Right renal cortex interstitium (tissue), 3 donors: ENCODE measurements around the gene ESRP2. TPM values are rescaled to one million over a fixed set of nuclear protein-coding genes. Genes with fewer than 3 reads are reported as not detected.

Source experiments
- DNase-seq, 3 donors: peaks; one replicate each; pipeline ENCODE4 v3.0.0-alpha.2; 2013; ENCODE audit warnings: low read depth in 3 of 3, low spot score in 2 of 3
- polyA plus RNA-seq, 3 donors: library from polyadenylated mRNA; unstranded; fragments of 120-200 nt; gene quantifications; one replicate each; pipeline ENCODE4 v1.2.1, GENCODE V29; 2013; ENCODE audit not compliant: insufficient read length in 3 of 3

Gene ESRP2
- 10 to 100 TPM; 23.1 to 28.6 (median 26.1) TPM for polyA plus RNA-seq

DNA sequence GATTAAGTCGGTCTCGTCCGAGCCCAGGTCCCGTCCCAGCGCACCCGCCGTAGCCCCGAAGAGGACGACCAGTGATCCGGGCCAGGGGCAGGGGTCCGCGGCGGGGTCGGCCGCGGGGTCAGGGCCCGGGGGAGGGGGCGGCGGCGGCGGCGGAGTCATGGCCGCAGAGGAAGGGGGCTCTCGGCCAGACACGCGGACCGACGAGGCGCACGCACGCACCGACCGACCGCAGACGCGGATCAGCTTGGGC is at the start of gene ESRP2:
Gene ESRP2, minus strand, starts transcription at position 241 of the 250 bp plus-strand sequence. Its CDS starts 82 bp downstream, at position 159.
- DNase-seq: no peak

DNA sequence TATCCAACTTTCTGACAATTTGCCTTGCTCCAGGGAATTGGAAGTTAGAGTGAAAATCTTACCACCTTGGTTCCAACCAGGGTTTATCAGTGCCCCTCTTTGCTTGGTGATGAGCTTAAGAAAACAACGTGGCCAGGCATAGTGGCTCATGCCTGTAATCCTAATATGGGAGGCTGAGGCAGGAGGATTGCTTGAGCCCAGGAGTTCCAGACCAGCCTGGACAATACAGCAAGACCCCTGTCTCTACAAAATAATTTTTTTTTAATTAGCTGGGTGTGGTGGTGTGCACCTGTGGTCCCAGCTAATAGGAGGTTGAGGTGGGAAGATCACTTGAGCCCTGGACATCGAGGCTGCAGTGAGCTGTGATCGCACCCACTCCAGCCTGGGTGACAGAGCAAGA is 49.8 kb upstream of the ESRP2 start:
- DNase-seq: no peak

DNA sequence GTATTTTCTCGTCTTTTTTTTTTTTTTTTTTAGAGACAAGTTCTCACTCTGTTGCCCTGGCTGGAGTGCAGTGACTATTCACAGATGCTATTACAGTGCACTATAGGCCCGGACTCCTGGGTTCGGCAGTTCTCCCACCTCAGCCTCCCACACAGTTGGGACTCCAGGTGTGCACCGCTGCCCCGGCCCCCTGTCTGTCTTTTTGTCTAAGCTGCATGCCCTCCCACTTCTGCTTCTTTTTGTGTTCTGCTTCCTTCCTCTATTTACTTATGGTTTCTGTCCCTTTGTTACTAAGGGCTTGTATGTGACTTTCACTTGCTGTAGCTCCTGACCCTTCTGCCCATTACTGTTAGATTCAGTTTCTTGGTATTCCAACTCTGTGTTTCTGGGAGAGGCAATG is 48.9 kb upstream of the ESRP2 start:
- DNase-seq: no peak

DNA sequence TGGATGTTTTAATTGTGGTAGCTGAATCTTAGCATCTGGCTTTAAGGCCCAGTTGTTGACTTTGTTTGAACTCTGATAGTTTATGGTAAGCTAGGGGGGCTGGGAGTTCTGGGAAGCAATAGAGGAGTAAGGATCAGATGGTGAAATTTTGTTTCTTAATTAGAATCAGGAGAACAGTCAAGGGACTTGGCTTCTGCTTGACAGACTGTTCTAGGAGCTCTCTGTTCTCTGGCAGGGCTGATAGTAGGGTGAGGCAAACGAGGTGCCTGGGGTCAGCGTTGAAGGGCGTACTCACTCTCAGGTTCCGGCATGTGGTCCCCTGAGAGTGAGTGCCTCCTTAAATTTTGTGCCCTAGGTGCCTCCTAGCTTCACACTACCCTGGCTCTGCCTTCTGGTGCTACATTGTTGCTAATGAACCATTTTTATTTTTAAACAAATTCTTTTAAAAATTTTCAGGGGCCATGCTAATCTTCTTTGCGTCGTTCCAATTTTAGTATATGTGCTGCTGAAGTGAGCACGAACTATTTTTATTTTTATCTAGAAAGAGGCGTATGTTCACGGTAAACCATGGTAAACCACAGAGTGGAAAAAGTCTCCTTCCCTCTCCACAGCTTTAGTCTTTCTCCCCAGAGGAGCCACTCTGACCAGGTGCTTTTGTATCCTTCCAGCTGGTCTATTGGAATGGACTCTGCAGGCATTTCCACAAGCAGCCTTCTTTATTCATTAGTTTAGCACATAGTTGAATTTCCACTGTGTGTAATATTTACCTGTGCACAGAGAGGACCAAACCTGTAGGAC is 48.1 kb upstream of the ESRP2 start:
- DNase-seq: no peak

DNA sequence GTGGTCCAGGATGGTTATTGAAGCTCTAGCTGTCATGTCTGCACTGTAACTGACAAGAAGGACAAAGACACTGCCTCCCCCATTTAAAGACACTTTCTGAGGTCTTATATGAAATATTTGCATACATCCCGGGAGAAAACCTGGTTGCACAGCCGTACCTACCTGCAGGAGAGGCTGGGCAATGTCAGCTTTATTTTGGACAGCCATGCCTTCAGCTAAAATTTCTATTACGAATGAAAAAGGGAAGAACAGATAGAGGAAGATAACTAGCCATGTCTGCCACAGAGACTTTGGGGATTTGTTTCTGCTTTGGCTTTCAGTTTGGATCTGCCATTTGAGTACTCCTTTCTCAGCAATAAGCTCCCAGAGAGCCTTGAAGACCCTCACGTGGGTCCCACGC is 47.4 kb upstream of the ESRP2 start:
- no peak for DNase-seq

DNA sequence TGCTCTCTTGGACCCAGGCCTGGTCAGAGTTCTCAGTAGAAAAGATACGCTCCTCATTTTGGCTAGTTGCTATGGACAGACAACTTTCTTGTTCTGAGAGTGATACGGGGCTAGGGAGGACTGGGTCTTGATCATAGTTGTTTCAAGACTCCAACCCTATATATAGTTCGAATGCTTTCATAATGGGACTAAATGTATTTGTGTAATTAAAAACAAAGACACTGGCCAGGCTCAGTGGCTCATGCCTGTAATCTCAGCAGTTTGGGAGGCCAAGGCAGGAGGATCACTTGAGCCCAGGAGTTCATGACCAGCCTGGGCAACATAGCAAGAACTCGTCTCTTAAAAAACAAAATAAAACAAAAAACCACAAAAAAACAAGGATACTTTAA is 46.1 kb upstream of the ESRP2 start:
- no peak for DNase-seq

DNA sequence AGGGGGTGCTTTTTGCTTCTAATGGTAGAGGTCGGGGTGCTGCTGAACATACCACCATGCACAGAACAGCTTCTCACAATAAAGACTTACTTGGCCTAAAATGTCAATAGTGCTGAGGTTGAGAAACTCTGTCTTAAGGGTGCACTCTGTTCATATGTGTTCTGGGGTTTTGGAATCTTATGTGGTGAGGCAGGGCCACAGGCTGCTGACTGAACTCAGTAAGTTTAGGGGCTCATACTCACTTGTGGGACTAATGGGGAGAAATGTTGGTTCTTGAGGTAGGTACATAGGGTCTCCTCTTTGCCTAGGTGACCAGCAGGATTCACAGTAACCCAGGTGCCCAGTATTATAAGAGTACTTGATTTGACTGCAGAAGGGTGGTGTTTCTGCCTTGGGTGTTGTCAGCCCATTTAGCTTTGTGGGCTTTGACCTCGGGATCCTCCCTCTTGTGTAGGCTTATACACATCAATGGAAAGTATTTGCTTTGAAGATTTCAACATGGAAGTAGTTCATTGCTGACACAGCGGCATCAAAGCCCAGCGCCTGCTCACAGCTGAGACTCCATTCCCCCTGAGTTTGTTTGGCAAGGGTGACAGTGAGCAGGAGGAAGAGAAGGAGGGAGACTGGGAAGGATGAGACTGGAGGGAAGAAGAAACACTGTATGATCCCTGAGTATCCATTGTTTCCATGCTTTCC is 45.6 kb upstream of the ESRP2 start:
- no peak for DNase-seq

DNA sequence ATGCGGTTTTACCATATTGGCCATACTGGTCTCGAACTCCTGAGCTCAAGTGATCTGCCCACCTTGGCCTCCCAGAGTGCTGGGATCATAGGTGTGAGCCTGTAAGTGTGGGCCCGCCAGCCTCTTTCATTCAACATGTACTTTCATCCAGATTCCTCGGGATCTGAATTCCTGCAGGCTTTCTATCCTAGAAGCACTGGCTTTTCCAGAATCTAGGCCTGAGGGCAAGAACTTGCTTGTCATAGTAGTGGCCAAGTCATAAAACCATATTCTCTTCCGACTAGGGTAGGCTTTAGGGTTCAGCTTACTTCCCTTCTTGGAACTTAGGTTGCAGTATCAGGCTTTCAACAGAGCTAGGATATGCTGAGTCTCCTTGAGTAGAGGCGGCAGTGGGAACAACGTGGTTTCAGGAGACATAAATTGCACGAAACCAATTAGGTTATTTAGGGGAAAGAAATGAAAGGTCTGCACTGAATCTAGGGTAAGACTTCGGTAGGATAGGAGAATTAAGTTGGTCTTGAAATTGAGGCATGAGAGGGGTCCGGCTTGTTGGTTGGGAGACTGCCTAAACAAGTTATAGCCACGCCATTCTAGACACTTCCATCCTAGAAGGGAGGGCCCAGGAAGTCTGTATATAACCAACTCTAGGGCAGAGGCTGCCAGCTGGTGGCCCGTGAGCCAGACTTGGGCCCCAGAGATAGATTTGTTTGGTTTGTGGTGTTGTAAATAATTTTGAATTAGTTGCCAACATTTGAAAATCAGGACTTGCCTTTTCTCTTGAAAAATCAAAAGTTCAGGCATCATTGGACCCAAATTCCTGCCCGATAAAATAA is 44.0 kb upstream of the ESRP2 start:
- DNase-seq: no peak

DNA sequence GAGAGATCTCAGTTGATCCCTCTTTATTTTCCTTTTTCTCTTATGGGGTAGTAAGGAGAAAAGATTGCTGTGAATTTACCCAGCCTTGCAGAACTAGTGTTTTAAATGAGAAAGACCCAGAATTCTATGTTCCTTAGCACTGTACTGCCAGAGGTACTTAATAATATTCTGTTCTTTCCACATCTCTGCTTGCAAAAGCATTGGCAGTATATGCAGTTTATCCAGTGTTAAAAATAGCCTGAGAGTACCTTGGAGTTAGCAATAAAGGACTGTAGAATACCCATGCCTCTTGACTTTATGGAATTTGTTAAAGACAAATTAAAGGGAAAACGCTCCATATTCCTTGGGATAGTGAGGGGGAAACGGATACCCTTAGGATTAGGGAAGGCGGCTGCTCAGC is 40.3 kb upstream of the ESRP2 start:
- DNase-seq: no peak

DNA sequence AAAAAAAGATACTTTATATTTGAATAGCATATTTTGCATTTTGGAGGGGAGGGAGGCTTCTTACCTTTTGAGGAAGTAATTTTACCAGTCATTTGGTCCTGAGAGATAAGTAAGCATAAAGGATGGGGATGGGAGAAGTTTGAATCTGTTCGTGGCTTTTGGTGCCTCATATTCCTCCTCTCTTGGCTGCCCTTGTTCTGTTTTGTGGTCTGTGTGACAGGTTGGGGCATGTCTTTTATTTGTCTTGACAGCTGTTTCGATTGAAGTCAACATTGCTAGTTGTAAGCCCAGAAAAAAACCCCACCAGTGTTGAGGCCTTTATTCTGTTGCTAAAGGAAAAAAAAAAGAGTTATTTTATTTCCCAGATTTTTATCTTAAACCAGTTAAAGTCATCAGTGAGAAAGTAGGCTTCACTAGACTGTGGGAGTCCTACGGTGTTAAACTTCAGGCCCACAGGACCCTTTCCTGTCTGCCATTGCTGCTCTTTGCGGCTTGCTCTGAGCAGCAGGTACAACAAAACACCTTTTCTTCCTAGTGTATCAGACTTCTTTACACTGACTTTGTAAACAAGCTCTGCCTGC is 39.8 kb upstream of the ESRP2 start:
- DNase-seq: no peak

DNA sequence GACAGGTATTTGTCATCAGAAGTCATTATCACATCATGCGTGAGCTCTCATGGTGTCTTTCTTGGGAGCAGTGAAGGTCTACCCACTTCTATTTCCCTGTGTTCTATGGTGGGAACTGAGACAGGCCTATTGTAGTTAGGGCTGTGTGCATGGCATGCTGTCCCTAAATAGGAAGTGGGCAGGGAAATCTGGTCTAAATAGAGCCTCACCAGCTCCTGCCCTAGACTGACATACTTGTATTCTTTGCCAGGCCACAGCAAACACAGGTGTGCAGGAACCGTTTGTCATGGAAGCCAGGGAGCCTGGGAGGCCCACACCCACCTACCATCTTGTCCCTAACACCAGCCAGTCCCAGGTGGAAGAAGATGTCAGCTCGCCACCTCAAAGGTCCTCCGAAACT is 38.5 kb upstream of the ESRP2 start:
- DNase-seq: no peak

DNA sequence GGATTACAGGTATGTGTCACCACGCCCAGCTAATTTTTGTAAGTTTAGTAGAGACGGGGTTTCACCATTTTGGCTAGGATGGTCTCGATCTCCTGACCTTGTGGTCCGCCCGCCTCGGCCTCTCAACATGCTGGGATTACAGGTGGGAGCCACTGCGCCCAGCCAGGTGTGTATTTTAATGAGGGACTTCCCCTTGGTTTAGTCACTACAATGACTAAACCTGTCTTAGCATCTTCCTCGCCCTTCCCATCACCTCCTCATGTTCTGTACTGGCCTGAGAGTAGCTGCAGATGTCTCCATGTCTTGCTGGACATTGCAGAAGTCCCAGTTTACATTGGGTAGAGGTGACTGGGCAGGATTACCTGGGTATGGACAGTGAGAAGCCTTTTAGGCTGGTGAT is 38.0 kb upstream of the ESRP2 start:
- no peak for DNase-seq

DNA sequence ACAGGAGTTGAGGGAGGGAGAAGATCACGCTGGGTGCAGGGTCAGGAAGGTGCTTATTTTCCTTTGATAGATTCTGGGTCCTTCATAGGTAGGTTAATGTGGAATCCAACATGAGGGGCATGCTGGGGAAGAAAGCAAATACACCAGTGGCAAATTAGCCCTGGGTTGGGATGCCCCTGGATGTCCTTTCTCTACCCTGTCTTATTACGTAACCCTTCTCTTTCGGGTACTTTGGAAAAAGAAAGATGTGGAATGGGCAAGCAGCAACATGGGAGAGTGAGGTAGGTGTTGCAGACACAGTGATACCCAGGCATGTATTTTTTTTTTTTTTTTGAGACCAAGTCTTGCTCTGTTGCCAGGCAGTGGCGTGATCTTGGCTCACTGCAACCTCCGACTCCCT is 37.5 kb upstream of the ESRP2 start:
- DNase-seq: no peak

DNA sequence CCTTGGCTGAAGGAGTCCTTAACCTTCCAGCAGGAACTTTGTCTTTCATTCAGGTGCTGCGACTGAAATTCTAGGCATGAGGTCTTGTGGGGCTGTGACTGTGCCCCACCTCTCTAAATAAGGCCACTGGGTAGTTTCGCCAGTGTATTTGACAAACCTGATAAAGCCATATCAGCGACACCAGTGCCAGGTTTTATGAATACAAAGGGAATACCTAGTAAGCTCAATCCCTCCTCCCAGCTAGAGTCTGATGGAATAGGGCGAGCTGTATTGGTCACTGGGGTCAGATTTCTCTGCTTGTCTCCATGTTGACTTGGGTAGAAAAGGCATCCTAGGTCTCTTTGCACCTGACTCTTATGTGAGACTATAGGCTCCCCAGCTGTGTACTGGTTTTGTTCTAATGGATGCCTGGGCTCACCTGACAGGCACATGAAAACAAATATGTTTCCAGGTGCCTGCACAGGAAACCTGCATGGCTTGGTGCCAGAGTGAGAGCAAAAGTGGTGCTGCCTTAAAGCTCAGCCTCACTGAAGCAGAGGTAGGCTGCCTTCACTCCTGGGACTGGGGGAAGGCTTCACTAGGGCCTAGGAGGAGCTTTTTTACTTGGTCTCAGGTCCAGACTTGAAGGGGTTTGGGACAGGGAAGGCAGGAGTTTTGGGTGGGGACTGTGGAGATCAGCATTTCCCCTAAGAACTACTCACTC is 36.7 kb upstream of the ESRP2 start:
- no peak for DNase-seq

DNA sequence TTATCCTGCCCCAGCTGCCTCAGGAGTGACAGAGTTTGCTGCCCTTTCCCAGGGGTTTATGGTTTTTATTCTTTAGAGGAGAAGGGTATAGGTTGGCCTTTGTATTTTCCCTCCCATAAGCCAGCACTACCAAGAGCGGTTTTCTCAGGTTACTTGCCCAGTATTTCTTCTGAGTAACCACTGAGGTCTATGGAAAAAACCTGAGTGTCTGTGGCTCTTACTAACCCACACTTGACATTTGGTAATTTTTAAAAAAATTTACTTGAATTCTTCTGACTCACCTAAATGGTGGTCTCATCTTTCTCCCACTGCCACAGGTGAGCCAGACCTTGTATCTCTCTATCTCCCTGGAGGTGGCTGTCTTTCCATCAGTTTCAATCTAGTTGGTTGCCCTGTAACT is 34.4 kb upstream of the ESRP2 start:
- no peak for DNase-seq

DNA sequence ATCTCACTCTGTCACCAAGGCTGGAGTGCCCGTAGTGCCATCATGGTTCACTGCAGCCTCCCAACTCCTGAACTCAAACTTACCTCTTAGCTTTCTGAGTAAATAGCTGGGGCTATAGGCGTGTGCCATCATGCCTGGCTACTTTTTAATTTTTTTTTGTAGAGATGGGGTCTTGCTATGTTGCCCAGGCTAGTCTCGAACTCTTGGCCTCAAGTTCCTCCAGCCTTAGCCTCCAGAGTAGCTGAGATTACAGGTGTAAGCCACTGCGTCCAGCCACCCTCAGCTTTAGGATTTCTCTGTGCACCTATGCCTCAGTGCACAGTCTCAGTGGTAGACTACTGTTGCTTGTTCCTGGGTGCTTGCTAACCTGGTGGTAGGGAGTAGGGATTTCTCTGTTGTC is 33.9 kb upstream of the ESRP2 start:
- DNase-seq: no peak

DNA sequence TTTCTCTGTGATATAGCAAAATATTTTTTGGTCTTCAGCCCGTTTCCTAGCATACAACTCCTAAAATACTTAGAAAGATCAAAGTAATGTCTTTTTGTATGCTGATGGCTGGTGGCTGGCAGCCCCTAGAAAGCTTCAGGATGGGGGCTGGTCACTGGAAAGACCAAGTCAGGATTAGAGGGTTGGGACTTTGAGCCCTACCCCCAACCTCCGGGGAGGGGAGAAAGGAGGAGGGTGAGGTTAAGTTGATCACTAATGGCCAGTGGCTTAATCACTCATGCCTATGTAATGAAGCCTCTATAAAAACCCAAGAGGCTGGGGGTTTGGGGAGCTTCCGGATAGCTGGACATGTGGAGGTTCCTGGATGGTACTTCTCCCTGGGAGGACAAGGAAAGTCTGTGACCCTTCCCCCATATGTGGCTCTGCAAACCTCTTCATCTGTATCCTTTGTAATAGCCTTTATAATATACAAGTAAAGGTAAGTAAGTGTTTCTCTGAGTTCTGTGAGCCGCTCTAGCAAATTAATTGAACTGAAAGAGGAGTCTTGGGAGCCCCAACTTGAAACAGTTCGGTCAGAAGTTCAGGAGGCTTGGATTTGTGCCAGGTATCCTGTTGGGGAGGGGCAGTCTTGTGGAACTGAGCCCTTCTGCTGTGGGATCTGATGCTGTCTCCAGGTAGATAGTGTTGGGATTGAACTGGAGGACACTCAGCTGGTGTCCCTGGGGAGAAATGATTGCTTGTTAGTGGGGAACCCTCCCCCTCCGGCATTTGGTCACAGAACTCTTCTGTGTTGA is 31.9 kb upstream of the ESRP2 start:
- no peak for DNase-seq

DNA sequence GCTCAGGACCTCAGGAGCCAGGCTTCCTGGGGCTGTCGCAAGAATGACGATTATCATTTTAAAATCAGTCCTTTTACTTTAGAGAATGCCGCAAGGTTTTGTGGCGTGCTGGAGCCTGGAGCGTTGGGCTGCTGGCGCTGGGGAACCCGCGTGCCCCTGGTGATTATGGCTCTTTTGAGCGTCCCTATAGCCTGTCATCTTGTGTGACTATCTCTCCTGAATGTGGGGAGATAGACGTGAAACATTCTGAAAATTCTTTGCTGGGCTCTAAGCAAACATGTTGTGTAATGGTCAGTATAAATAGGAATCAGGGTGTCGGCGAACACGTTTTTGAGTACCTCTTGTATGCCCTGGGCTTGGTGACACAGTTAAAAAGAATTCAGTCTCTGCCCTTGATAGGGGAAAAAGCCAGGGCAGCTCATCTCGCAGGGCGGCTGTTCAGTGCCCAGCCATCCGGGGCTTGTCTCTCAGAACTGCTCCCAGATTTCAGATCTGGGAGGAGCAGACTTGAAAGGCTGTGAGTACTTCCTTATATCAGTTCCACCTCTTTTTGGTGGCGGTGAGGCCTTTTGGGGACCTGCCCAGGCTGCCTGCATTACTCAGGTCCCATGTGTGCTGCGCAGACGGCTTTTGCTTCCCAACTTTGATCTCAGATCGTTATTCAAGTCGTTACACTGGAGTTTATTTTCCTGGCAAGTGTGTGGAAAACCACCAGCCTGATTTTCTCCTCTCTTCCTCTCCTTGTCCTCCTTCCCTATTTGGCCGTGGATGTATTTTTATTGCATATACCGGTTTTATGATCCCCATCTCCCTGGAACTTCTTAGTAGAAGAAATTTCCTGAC is 29.4 kb upstream of the ESRP2 start:
- DNase-seq: no peak
